OCI-LY3 (cell line): Measurements from ENCODE around the gene FCRL1.

Experiments used
- EZH2phosphoT487 ChIP-seq: fragments of 200-600 bp; shearing (Covaris generic); IDR thresholded peaks from 2 replicates; pipeline ENCODE4 v1.6.1; 2018; ENCODE audit warnings: antibody characterized with exemption, mixed run types, low read depth
- TF ChIP-seq, protein P1 (sequence below): fragments of 200-600, 300-600 bp; sonication (generic); IDR thresholded peaks from 2 replicates; pipeline ENCODE4 v1.5.1; 2014; ENCODE audit warnings: antibody characterized with exemption, low read length, low read depth

DNA sequence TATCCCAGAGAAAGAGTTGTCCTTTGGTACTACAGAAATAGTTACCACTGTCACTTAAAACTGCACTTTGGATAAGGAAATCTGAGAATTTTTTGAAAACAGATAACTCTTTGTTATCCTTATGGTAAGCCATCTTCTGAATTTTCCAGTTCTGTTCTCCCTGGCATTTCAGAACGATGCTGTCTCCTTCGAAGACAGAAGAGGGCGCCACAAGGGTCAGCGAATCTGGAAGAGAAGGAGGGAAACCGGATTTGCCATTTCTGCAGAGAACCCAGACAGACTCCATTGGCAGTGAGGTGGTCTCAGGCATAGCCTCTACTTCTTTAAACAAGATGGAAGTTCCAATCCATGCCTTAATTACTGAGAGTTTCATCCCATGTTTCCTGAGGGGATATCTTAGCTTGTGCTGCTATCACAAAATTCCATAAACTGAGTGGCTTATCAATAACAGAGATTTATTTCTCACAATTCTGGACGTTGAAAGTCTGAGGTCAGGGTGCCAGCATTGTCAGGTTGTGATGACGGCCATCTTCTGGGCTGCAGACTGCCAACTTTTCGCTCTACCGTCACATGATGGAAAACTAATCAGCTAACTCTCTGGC, 49.4 kb downstream of the FCRL1 start:
- TF ChIP-seq, protein P1, sequence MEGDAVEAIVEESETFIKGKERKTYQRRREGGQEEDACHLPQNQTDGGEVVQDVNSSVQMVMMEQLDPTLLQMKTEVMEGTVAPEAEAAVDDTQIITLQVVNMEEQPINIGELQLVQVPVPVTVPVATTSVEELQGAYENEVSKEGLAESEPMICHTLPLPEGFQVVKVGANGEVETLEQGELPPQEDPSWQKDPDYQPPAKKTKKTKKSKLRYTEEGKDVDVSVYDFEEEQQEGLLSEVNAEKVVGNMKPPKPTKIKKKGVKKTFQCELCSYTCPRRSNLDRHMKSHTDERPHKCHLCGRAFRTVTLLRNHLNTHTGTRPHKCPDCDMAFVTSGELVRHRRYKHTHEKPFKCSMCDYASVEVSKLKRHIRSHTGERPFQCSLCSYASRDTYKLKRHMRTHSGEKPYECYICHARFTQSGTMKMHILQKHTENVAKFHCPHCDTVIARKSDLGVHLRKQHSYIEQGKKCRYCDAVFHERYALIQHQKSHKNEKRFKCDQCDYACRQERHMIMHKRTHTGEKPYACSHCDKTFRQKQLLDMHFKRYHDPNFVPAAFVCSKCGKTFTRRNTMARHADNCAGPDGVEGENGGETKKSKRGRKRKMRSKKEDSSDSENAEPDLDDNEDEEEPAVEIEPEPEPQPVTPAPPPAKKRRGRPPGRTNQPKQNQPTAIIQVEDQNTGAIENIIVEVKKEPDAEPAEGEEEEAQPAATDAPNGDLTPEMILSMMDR = peak; percentile 77
- TF ChIP-seq EZH2phosphoT487 = no peak
